GM12878 (cell line): Measurements from ENCODE around the gene AQP7. TPM values are rescaled to one million over a fixed set of nuclear protein-coding genes. Genes with fewer than 3 reads are reported as not detected.

Experiments used
- ATAC-seq: fragments of 200-7000 bp; cut with Tn5 transposase; 3 replicates; pipeline ENCODE4 v1.9.1; 2020; ENCODE audit warnings: mild to moderate bottlenecking, moderate library complexity
- BruUV-seq: library from RNA; stranded (reverse); fragments of 400-500 nt; replicated peaks from 2 replicates; lab custom pipeline; 2021; lab: Mats Ljungman, UMichigan
- CTCF ChIA-PET: fragments of 300-600 bp; sonication (Branson Sonifier 250); formaldehyde crosslinking; extraction: SDS; loops from one replicate; lab custom pipeline; 2021; ENCODE audit warnings: inconsistent platforms; lab: Yijun Ruan, JAX
- POLR2A ChIA-PET: fragments of 350-600 bp; formaldehyde crosslinking; extraction: SDS; loops from one replicate; lab custom pipeline; 2021; ENCODE audit warnings: inconsistent platforms; lab: Charles Lee
- RAD21 ChIA-PET: fragments of 300-600 bp; sonication (Branson Sonifier 250); formaldehyde crosslinking; loops from one replicate; lab custom pipeline; 2023; ENCODE audit warnings: antibody characterized with exemption; ENCODE audit not compliant: unreplicated experiment; lab: Charles Lee
- SMC1A ChIA-PET: fragments of 300-600 bp; sonication (Branson Sonifier 250); formaldehyde crosslinking; loops from one replicate; lab custom pipeline; 2023; ENCODE audit not compliant: unreplicated experiment, uncharacterized antibody; lab: Charles Lee
- DNase-seq: peaks from one replicate; pipeline ENCODE4 v3.0.0-alpha.2; 2011; ENCODE audit warnings: low read depth, low spot score
- FAIRE-seq: peaks from 3 replicates; lab custom pipeline; 2011; peaks lifted over from hg19 to GRCh38; lab: Jason Lieb, UNC
- H2AFZ ChIP-seq: 2 replicates; pipeline ENCODE4 v1.6.0; 2011; ENCODE audit warnings: low read depth, low read length, control low read depth; ENCODE audit not compliant: control insufficient read depth
- H3K27ac ChIP-seq: 2 replicates; pipeline ENCODE4 v1.5.1; 2011; ENCODE audit warnings: control low read depth; ENCODE audit not compliant: control insufficient read depth, insufficient read depth
- H3K27me3 ChIP-seq, 2 experiments: replicated peaks in 1 of 2; 2 replicates each; pipeline versions ENCODE4 v1.6.0 to v1.6.1; 2011; ENCODE audit warnings: low read length in 1 of 2; ENCODE audit not compliant: control insufficient read depth in 2 of 2, insufficient read depth in 2 of 2
- H3K36me3 ChIP-seq, 2 experiments: 2 replicates each; pipeline ENCODE4 v1.5.1; 2011; ENCODE audit warnings: low read length in 1 of 2; ENCODE audit not compliant: control insufficient read depth in 2 of 2, insufficient read depth in 2 of 2
- H3K4me1 ChIP-seq: 2 replicates; pipeline ENCODE4 v1.6.1; 2011; ENCODE audit warnings: mild to moderate bottlenecking, low read length, moderate library complexity, mixed read lengths; ENCODE audit not compliant: control insufficient read depth, insufficient read depth
- H3K4me2 ChIP-seq: 2 replicates; pipeline ENCODE4 v1.6.0; 2011; ENCODE audit warnings: control low read depth; ENCODE audit not compliant: control insufficient read depth, insufficient read depth
- H3K4me3 ChIP-seq: fragments of 200-600 bp; sonication (generic); 2 replicates; pipeline ENCODE4 v1.5.1; 2016
- H3K79me2 ChIP-seq: 2 replicates; pipeline ENCODE4 v1.6.0; 2011; ENCODE audit warnings: low read length; ENCODE audit not compliant: control insufficient read depth, insufficient read depth
- H3K9ac ChIP-seq: 2 replicates; pipeline ENCODE4 v1.8.0; 2011; ENCODE audit warnings: low read length, control low read depth, mixed read lengths; ENCODE audit not compliant: control insufficient read depth, insufficient read depth
- H3K9me3 ChIP-seq: replicated peaks from 3 replicates; pipeline ENCODE4 v1.5.1; 2011; ENCODE audit warnings: mild to moderate bottlenecking, low read length; ENCODE audit not compliant: control insufficient read depth, insufficient read depth
- H4K20me1 ChIP-seq: 2 replicates; pipeline ENCODE4 v1.6.0; 2011; ENCODE audit not compliant: control insufficient read depth, insufficient read depth
- HCFC1 ChIP-seq: fragments of 150-350 bp; IDR thresholded peaks from 2 replicates; pipeline ENCODE4 v1.6.1; 2014; ENCODE audit warnings: low read length
- KLF5 ChIP-seq: fragments of 450-650 bp; IDR thresholded peaks from 2 replicates; pipeline ENCODE4 v1.6.1; 2014; ENCODE audit warnings: mild to moderate bottlenecking; ENCODE audit not compliant: partially characterized antibody
- NRF1 ChIP-seq: conservative IDR thresholded peaks from 2 replicates; pipeline ENCODE4 v1.6.1; 2011; ENCODE audit warnings: mild to moderate bottlenecking, low read depth, low read length, improper control_type of control experiment
- POLR2A ChIP-seq: IDR thresholded peaks from 2 replicates; pipeline ENCODE4 v1.6.1; 2011; ENCODE audit warnings: low read depth, mild to moderate bottlenecking, low read length
- RB1 ChIP-seq: fragments of 450-650 bp; formaldehyde crosslinking; IDR thresholded peaks from 2 replicates; pipeline ENCODE4 v1.6.1; 2017; ENCODE audit warnings: mild to moderate bottlenecking, borderline replicate concordance
- WGBS: methylation state at CpG from one replicate; pipeline ENCODE4 v1.1.6; 2016; ENCODE audit warnings: low lambda C conversion rate; ENCODE audit not compliant: insufficient replicate concordance, insufficient coverage; ENCODE audit errors: missing lambda C conversion rate; 5-methylcytosine and 5-hydroxymethylcytosine counted together
- in situ Hi-C: fragments of 300-500 bp; cut with MboI; formaldehyde crosslinking; loops from 9 replicates; pipeline ENCODE4 v1.14.3; 2018; ENCODE audit warnings: mixed read lengths
- intact Hi-C: fragments of 100-400 bp; cut with micrococcal nuclease; formaldehyde crosslinking; loops from one replicate; pipeline ENCODE4 v1.14.2; 2022; ENCODE audit not compliant: unreplicated experiment
- polyA plus RNA-seq, 11 experiments: library from polyadenylated mRNA; depleted of rRNA in 4 of 11; unstranded in 6 of 11; stranded (reverse) in 5 of 11; fragments of >200 nt; fragmentation: Nextera tagmentation in 4 of 11; fragmentation: Illumina TruSeq in 1 of 11; extraction: Ambion mirVana in 4 of 11; extraction: Trizol in 1 of 11; gene quantifications; 1 replicate in 1 of 11; 2 replicates in 10 of 11; pipeline versions ENCODE4 v1.2.1 to v1.2.3, GENCODE V29; 2011 to 2016; ENCODE audit warnings: inconsistent platforms in 2 of 11, missing spikeins in 2 of 11, low read depth in 1 of 11
- total RNA-seq, 4 experiments: library from RNA; depleted of rRNA in 3 of 4; stranded (reverse); fragments of >200 nt in 3 of 4; fragmentation: Illumina TruSeq in 1 of 4; extraction: Trizol in 1 of 4; gene quantifications; 2 replicates each; pipeline versions ENCODE4 v1.2.1 to v1.2.3, GENCODE V29; 2013 to 2021
- TF ChIP-seq, protein P1 (sequence below): fragments of 450-650 bp; IDR thresholded peaks from 2 replicates; pipeline ENCODE4 v1.6.1; 2017; ENCODE audit warnings: mild to moderate bottlenecking
- TF ChIP-seq, protein P2 (sequence below): fragments of 450-650 bp; IDR thresholded peaks from 2 replicates; pipeline ENCODE4 v1.6.1; 2016; ENCODE audit warnings: mild to moderate bottlenecking, moderate library complexity, borderline replicate concordance
- TF ChIP-seq, protein P3 (sequence below): fragments of 450-650 bp; IDR thresholded peaks from 2 replicates; pipeline ENCODE4 v1.6.1; 2017; ENCODE audit warnings: borderline replicate concordance
- TF ChIP-seq, protein P4 (sequence below): IDR thresholded peaks from 2 replicates; pipeline ENCODE4 v1.6.1; 2011; ENCODE audit warnings: low read depth, mild to moderate bottlenecking, low read length, moderate library complexity, borderline replicate concordance; ENCODE audit errors: extremely low read depth

The AQP7 gene
- total and polyA plus RNA-seq, 10 of the 15 experiments (the other 5 are each of a cell fraction or from before 2014, with no cell fraction given), result 0.04 to 0.18 (median 0.04) TPM; not detected in 7

DNA sequence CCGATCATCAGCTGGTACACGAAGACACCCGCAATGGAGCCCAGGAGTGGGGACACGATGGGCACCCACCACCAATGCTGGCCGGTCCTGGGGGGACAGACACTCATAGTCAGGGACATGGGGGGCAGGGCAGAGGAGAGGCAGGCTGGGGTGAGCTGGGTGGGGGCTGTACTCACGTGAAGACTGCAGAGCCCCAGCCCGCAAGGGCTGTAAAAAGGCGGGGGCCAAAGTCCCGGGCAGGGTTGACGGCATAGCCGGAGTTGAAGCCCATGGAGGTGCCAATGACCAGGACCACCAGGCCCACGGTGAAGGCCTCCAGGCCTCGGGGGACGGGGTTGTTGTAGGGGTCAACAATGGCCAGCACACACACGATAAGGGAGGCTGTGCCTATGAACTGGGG, 39.8 kb upstream of the AQP7 start (continued):
- TF ChIP-seq, protein P1, sequence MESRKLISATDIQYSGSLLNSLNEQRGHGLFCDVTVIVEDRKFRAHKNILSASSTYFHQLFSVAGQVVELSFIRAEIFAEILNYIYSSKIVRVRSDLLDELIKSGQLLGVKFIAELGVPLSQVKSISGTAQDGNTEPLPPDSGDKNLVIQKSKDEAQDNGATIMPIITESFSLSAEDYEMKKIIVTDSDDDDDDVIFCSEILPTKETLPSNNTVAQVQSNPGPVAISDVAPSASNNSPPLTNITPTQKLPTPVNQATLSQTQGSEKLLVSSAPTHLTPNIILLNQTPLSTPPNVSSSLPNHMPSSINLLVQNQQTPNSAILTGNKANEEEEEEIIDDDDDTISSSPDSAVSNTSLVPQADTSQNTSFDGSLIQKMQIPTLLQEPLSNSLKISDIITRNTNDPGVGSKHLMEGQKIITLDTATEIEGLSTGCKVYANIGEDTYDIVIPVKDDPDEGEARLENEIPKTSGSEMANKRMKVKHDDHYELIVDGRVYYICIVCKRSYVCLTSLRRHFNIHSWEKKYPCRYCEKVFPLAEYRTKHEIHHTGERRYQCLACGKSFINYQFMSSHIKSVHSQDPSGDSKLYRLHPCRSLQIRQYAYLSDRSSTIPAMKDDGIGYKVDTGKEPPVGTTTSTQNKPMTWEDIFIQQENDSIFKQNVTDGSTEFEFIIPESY, result no peak
- TF ChIP-seq KLF5, result no peak
- TF ChIP-seq, protein P2, sequence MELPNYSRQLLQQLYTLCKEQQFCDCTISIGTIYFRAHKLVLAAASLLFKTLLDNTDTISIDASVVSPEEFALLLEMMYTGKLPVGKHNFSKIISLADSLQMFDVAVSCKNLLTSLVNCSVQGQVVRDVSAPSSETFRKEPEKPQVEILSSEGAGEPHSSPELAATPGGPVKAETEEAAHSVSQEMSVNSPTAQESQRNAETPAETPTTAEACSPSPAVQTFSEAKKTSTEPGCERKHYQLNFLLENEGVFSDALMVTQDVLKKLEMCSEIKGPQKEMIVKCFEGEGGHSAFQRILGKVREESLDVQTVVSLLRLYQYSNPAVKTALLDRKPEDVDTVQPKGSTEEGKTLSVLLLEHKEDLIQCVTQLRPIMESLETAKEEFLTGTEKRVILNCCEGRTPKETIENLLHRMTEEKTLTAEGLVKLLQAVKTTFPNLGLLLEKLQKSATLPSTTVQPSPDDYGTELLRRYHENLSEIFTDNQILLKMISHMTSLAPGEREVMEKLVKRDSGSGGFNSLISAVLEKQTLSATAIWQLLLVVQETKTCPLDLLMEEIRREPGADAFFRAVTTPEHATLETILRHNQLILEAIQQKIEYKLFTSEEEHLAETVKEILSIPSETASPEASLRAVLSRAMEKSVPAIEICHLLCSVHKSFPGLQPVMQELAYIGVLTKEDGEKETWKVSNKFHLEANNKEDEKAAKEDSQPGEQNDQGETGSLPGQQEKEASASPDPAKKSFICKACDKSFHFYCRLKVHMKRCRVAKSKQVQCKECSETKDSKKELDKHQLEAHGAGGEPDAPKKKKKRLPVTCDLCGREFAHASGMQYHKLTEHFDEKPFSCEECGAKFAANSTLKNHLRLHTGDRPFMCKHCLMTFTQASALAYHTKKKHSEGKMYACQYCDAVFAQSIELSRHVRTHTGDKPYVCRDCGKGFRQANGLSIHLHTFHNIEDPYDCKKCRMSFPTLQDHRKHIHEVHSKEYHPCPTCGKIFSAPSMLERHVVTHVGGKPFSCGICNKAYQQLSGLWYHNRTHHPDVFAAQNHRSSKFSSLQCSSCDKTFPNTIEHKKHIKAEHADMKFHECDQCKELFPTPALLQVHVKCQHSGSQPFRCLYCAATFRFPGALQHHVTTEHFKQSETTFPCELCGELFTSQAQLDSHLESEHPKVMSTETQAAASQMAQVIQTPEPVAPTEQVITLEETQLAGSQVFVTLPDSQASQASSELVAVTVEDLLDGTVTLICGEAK, result no peak

DNA sequence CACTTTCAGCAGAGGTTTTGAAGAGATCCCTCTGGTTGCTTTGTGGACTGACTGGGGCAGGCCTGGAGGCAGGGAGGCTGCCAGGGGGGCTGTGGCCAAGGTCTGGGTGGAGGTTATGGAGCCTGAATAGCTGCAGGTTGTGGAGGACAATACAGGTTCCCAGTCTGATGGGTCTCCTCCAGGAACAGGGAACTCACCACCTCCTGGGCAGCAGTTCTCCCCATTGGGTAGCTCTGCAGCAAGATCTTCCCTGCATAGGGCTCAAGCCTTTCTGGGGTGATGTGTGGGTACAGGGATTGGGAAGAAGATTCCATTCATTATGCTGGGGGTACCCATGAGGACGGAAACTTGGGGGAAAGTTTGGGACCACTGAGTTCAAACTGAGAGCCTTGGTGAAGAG, 38.2 kb upstream of the AQP7 start:
- Histone ChIP-seq H2AFZ (no peak overlapping the region), H3K4me2 (no peak overlapping the region), H4K20me1 (no peaks in the 10 kb centered on the region), H3K27ac (no peak overlapping the region), H3K9ac (no peak overlapping the region), H3K79me2 (no peaks in the 10 kb centered on the region), H3K4me3 (no peak overlapping the region), H3K36me3 (no peaks in the 10 kb centered on the region), H3K4me1 (peaks cover 4% of the 10 kb centered on the region), H3K9me3 (no peaks in the 10 kb centered on the region), H3K27me3 (peaks cover 1 to 5% of the 10 kb centered on the region in 2 experiments)
- intact Hi-C loops (no loop called here), in situ Hi-C loops (no loop called here)
- ChIA-PET CTCF (interaction anchor here (1.4 to 4.0 kb wide), 2 partner anchors 12 kb away, joined by 6 to 35 read pairs; no protein-coding TSS in a partner anchor), RAD21 (interaction anchor here (0.7 kb wide), 1 partner anchor 25 kb away, joined by 3 read pairs; no protein-coding TSS in a partner anchor), SMC1A (no interaction called here), POLR2A (interaction anchor here (0.6 kb wide), 1 partner anchor 11 kb away, joined by 8 read pairs; no protein-coding TSS in a partner anchor)
- FAIRE-seq (no peak), DNase-seq (no peak), ATAC-seq (no peak)
- BruUV-seq, result no TSS peak
- WGBS, result 29% methylated on average over 1 of the region's 1 CpG
- TF ChIP-seq HCFC1, result no peak
- TF ChIP-seq, protein P2, result no peak
- TF ChIP-seq RB1, result no peak
- TF ChIP-seq, protein P3, sequence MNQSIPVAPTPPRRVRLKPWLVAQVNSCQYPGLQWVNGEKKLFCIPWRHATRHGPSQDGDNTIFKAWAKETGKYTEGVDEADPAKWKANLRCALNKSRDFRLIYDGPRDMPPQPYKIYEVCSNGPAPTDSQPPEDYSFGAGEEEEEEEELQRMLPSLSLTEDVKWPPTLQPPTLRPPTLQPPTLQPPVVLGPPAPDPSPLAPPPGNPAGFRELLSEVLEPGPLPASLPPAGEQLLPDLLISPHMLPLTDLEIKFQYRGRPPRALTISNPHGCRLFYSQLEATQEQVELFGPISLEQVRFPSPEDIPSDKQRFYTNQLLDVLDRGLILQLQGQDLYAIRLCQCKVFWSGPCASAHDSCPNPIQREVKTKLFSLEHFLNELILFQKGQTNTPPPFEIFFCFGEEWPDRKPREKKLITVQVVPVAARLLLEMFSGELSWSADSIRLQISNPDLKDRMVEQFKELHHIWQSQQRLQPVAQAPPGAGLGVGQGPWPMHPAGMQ, result no peak
- no peak for TF ChIP-seq POLR2A
- no peak for TF ChIP-seq NRF1
- TF ChIP-seq, protein P4, sequence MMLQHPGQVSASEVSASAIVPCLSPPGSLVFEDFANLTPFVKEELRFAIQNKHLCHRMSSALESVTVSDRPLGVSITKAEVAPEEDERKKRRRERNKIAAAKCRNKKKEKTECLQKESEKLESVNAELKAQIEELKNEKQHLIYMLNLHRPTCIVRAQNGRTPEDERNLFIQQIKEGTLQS, result no peak
